GM12878 (cell line): ENCODE results near the gene PARM1. TPM values are rescaled to one million over a fixed set of nuclear protein-coding genes. Genes with fewer than 3 reads are reported as not detected.
A peak's percentile ranks its signal among the peaks of the same experiment; 100 is the strongest.

ENCODE experiments used
- ATAC-seq: fragments of 200-7000 bp; cut with Tn5 transposase; 3 replicates; pipeline ENCODE4 v1.9.1; 2020; ENCODE audit warnings: mild to moderate bottlenecking, moderate library complexity
- BruUV-seq: library from RNA; stranded (reverse); fragments of 400-500 nt; replicated peaks from 2 replicates; lab custom pipeline; 2021; lab: Mats Ljungman, UMichigan
- CTCF ChIA-PET: fragments of 300-600 bp; sonication (Branson Sonifier 250); formaldehyde crosslinking; extraction: SDS; loops from one replicate; lab custom pipeline; 2021; ENCODE audit warnings: inconsistent platforms; lab: Yijun Ruan, JAX
- POLR2A ChIA-PET: fragments of 350-600 bp; formaldehyde crosslinking; extraction: SDS; loops from one replicate; lab custom pipeline; 2021; ENCODE audit warnings: inconsistent platforms; lab: Charles Lee
- RAD21 ChIA-PET: fragments of 300-600 bp; sonication (Branson Sonifier 250); formaldehyde crosslinking; loops from one replicate; lab custom pipeline; 2023; ENCODE audit warnings: antibody characterized with exemption; ENCODE audit not compliant: unreplicated experiment; lab: Charles Lee
- SMC1A ChIA-PET: fragments of 300-600 bp; sonication (Branson Sonifier 250); formaldehyde crosslinking; loops from one replicate; lab custom pipeline; 2023; ENCODE audit not compliant: unreplicated experiment, uncharacterized antibody; lab: Charles Lee
- DNase-seq: peaks from one replicate; pipeline ENCODE4 v3.0.0-alpha.2; 2011; ENCODE audit warnings: low read depth, low spot score
- FAIRE-seq: peaks from 3 replicates; lab custom pipeline; 2011; peaks lifted over from hg19 to GRCh38; lab: Jason Lieb, UNC
- H2AFZ ChIP-seq: 2 replicates; pipeline ENCODE4 v1.6.0; 2011; ENCODE audit warnings: low read depth, low read length, control low read depth; ENCODE audit not compliant: control insufficient read depth
- H3K27ac ChIP-seq: 2 replicates; pipeline ENCODE4 v1.5.1; 2011; ENCODE audit warnings: control low read depth; ENCODE audit not compliant: control insufficient read depth, insufficient read depth
- H3K27me3 ChIP-seq, 2 experiments: replicated peaks in 1 of 2; 2 replicates each; pipeline versions ENCODE4 v1.6.0 to v1.6.1; 2011; ENCODE audit warnings: low read length in 1 of 2; ENCODE audit not compliant: control insufficient read depth in 2 of 2, insufficient read depth in 2 of 2
- H3K36me3 ChIP-seq, 2 experiments: 2 replicates each; pipeline ENCODE4 v1.5.1; 2011; ENCODE audit warnings: low read length in 1 of 2; ENCODE audit not compliant: control insufficient read depth in 2 of 2, insufficient read depth in 2 of 2
- H3K4me1 ChIP-seq: 2 replicates; pipeline ENCODE4 v1.6.1; 2011; ENCODE audit warnings: mild to moderate bottlenecking, low read length, moderate library complexity, mixed read lengths; ENCODE audit not compliant: control insufficient read depth, insufficient read depth
- H3K4me2 ChIP-seq: 2 replicates; pipeline ENCODE4 v1.6.0; 2011; ENCODE audit warnings: control low read depth; ENCODE audit not compliant: control insufficient read depth, insufficient read depth
- H3K4me3 ChIP-seq: fragments of 200-600 bp; sonication (generic); 2 replicates; pipeline ENCODE4 v1.5.1; 2016
- H3K79me2 ChIP-seq: 2 replicates; pipeline ENCODE4 v1.6.0; 2011; ENCODE audit warnings: low read length; ENCODE audit not compliant: control insufficient read depth, insufficient read depth
- H3K9ac ChIP-seq: 2 replicates; pipeline ENCODE4 v1.8.0; 2011; ENCODE audit warnings: low read length, control low read depth, mixed read lengths; ENCODE audit not compliant: control insufficient read depth, insufficient read depth
- H3K9me3 ChIP-seq: replicated peaks from 3 replicates; pipeline ENCODE4 v1.5.1; 2011; ENCODE audit warnings: mild to moderate bottlenecking, low read length; ENCODE audit not compliant: control insufficient read depth, insufficient read depth
- H4K20me1 ChIP-seq: 2 replicates; pipeline ENCODE4 v1.6.0; 2011; ENCODE audit not compliant: control insufficient read depth, insufficient read depth
- IKZF2 ChIP-seq, 2 experiments: fragments of 450-650 bp; IDR thresholded peaks; 2 replicates each; pipeline ENCODE4 v1.6.1; 2017; ENCODE audit warnings: mild to moderate bottlenecking in 2 of 2, moderate library complexity in 2 of 2
- IRF4 ChIP-seq: IDR thresholded peaks from 2 replicates; pipeline ENCODE4 v1.6.1; 2011; ENCODE audit warnings: low read depth, low read length
- JUNB ChIP-seq: IDR thresholded peaks from 2 replicates; pipeline ENCODE4 v1.6.1; 2016; ENCODE audit warnings: antibody characterized with exemption, mild to moderate bottlenecking
- LARP7 ChIP-seq: fragments of 450-650 bp; IDR thresholded peaks from 2 replicates; pipeline ENCODE4 v1.6.1; 2017; ENCODE audit warnings: mild to moderate bottlenecking
- MTA2 ChIP-seq: fragments of 450-650 bp; IDR thresholded peaks from 2 replicates; pipeline ENCODE4 v1.6.1; 2016; ENCODE audit warnings: low read depth, mild to moderate bottlenecking, moderate library complexity
- NFIC ChIP-seq: IDR thresholded peaks from 2 replicates; pipeline ENCODE4 v1.6.1; 2012; ENCODE audit warnings: low read depth, mild to moderate bottlenecking, inconsistent platforms, low read length, moderate library complexity
- ZNF274 ChIP-seq: IDR thresholded peaks from one replicate; pipeline ENCODE4 v1.8.0; 2011; ENCODE audit not compliant: insufficient read length, insufficient read depth
- WGBS: methylation state at CpG from one replicate; pipeline ENCODE4 v1.1.6; 2016; ENCODE audit warnings: low lambda C conversion rate; ENCODE audit not compliant: insufficient replicate concordance, insufficient coverage; ENCODE audit errors: missing lambda C conversion rate; 5-methylcytosine and 5-hydroxymethylcytosine counted together
- in situ Hi-C: fragments of 300-500 bp; cut with MboI; formaldehyde crosslinking; loops from 9 replicates; pipeline ENCODE4 v1.14.3; 2018; ENCODE audit warnings: mixed read lengths
- intact Hi-C: fragments of 100-400 bp; cut with micrococcal nuclease; formaldehyde crosslinking; loops from one replicate; pipeline ENCODE4 v1.14.2; 2022; ENCODE audit not compliant: unreplicated experiment
- polyA plus RNA-seq, 11 experiments: library from polyadenylated mRNA; depleted of rRNA in 4 of 11; unstranded in 6 of 11; stranded (reverse) in 5 of 11; fragments of >200 nt; fragmentation: Nextera tagmentation in 4 of 11; fragmentation: Illumina TruSeq in 1 of 11; extraction: Ambion mirVana in 4 of 11; extraction: Trizol in 1 of 11; gene quantifications; 1 replicate in 1 of 11; 2 replicates in 10 of 11; pipeline versions ENCODE4 v1.2.1 to v1.2.3, GENCODE V29; 2011 to 2016; ENCODE audit warnings: inconsistent platforms in 2 of 11, missing spikeins in 2 of 11, low read depth in 1 of 11
- total RNA-seq, 4 experiments: library from RNA; depleted of rRNA in 3 of 4; stranded (reverse); fragments of >200 nt in 3 of 4; fragmentation: Illumina TruSeq in 1 of 4; extraction: Trizol in 1 of 4; gene quantifications; 2 replicates each; pipeline versions ENCODE4 v1.2.1 to v1.2.3, GENCODE V29; 2013 to 2021

PARM1 gene
- total and polyA plus RNA-seq, 10 of the 15 experiments (the other 5 are each of a cell fraction or from before 2014, with no cell fraction given), result 13.9 to 56.2 (median 41.3) TPM

DNA sequence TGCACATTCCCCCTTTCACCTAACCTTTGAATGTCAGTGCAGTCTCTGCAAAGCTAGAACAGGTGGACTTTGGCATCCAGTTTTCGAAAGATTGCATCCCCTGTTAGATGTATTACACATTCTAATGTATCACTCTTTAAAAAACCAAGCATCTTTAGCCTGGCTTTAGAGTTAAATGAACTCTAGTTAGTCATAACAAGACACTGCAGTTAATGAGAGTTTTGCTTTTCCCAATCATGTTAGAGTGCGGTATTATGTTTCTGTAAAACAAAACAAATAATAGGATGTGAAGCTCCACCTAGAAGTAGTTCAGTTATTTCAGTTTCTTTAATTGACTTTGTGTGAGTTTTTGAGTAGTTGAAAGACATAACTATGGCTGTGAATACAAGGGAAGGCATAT lies 42.2 kb downstream of the PARM1 start:
- H3K27ac ChIP-seq, result no peak overlapping the region
- H3K9ac ChIP-seq, result no peak overlapping the region
- DNase-seq, result no peak
- BruUV-seq, result no TSS peak
- in situ Hi-C loops, result no loop called here
- H3K4me2 ChIP-seq, result peak overlapping the region; percentile 7; the same call in 1 of the 2 replicates
- H3K27me3 ChIP-seq, result no peaks in the 10 kb centered on the region
- H3K9me3 ChIP-seq, result peaks cover 1% of the 10 kb centered on the region; the same call in 2 of the 3 replicates
- H3K79me2 ChIP-seq, result no peaks in the 10 kb centered on the region
- SMC1A ChIA-PET, result interaction anchor here (1.5 to 1.7 kb wide), 2 partner anchors 10 to 30 kb away, joined by 4 read pairs; no protein-coding TSS in a partner anchor
- ATAC-seq, result peak; percentile 63
- no peaks in the 10 kb centered on the region for H4K20me1 ChIP-seq
- POLR2A ChIA-PET, result no interaction called here
- CTCF ChIA-PET, result interaction anchor here (1.0 kb wide), 1 partner anchor 42 kb away, joined by 3 read pairs; no protein-coding TSS in a partner anchor
- FAIRE-seq, result no peak
- no peaks in the 10 kb centered on the region for H3K36me3 ChIP-seq
- RAD21 ChIA-PET, result no interaction called here
- TF ChIP-seq ZNF274, result no peak
- TF ChIP-seq NFIC, result 0 out of 2 replicates have a peak, but pooled peaks have one; percentile 29
- 0 out of 2 replicates have a peak, but pooled peaks have one; percentile 16 for TF ChIP-seq IRF4
- 0 out of 4 replicates have a peak, but pooled peaks of 1 of the 2 experiments have one; percentile 35 for TF ChIP-seq IKZF2 (IDR thresholded peaks at IDR 0.05)
- TF ChIP-seq MTA2, result peak; percentile 79
- no peak for TF ChIP-seq LARP7
- TF ChIP-seq JUNB, result peak; percentile 55
- H3K4me1 ChIP-seq, result peaks cover 12% of the 10 kb centered on the region
- no peak overlapping the region for H3K4me3 ChIP-seq
- 40% methylated on average over 2 of the region's 2 CpGs for WGBS
- no peak overlapping the region for H2AFZ ChIP-seq
- intact Hi-C loops, result no loop called here
